ENCODE measurements around the gene KCTD19.

Gene KCTD19

GRCh38 chr16:67317853-67318252 is 8.7 kb downstream of the KCTD19 start:
- DNase-seq (ENCODE audit: low spot score), result no peak
- TF ChIP-seq CTCF (IDR thresholded peaks at IDR 0.05; ENCODE audit: extremely low read depth, missing control alignments), result no peak

- DNase-seq (ENCODE audit: low spot score), result no peak
- no peak for TF ChIP-seq CTCF (IDR thresholded peaks at IDR 0.05; ENCODE audit: extremely low read depth, missing control alignments)
These were observed 13.8 kb downstream of the KCTD19 start for GRCh38 chr16:67312719-67313118.

GRCh38 chr16:67311607-67312488 is 14.7 kb downstream of the KCTD19 start:
- DNase-seq (ENCODE audit: low spot score), result peak; percentile 71

GRCh38 chr16:67310561-67310960 is 16.0 kb downstream of the KCTD19 start:
- no peak for DNase-seq (ENCODE audit: low spot score)

More at GRCh38 chr16:67311607-67312488, 14.7 kb downstream of the KCTD19 start:
- TF ChIP-seq CTCF (IDR thresholded peaks at IDR 0.05; ENCODE audit: extremely low read depth, missing control alignments), result no peak

GRCh38 chr16:67305216-67306071 is 21.1 kb downstream of the KCTD19 start:
- no peak for DNase-seq (ENCODE audit: low spot score)
- no peak for TF ChIP-seq CTCF (IDR thresholded peaks at IDR 0.05; ENCODE audit: extremely low read depth, missing control alignments)

More at GRCh38 chr16:67310561-67310960, 16.0 kb downstream of the KCTD19 start:
- TF ChIP-seq CTCF (IDR thresholded peaks at IDR 0.05; ENCODE audit: extremely low read depth, missing control alignments), result no peak

- TF ChIP-seq CTCF (IDR thresholded peaks at IDR 0.05; ENCODE audit: extremely low read depth, missing control alignments), result no peak
- no peak for DNase-seq (ENCODE audit: low spot score)
These were observed 22.5 kb downstream of the KCTD19 start for GRCh38 chr16:67304020-67304419.

- no peak for DNase-seq (ENCODE audit: low spot score)
These were observed 23.6 kb downstream of the KCTD19 start for GRCh38 chr16:67302970-67303369.

More at GRCh38 chr16:67302970-67303369, 23.6 kb downstream of the KCTD19 start:
- no peak for TF ChIP-seq CTCF (IDR thresholded peaks at IDR 0.05; ENCODE audit: extremely low read depth, missing control alignments)

Measured in GM20000 (cell line).